Motor neuron (in vitro differentiated cells): ENCODE data around the gene ERCC1. TPM values are rescaled to one million over a fixed set of nuclear protein-coding genes. Genes with fewer than 3 reads are reported as not detected.

Experiments used
- ATAC-seq, 8 experiments: fragments of 200-7000 bp; cut with Tn5 transposase; replicated peaks in 6 of 8; 2 replicates each; pipeline ENCODE4 v1.8.0; 2021; ENCODE audit warnings: mild to moderate bottlenecking in 8 of 8, moderate library complexity in 8 of 8
- H3K27ac ChIP-seq, 2 donors: fragments of 250-450 bp; sonication (Bioruptor Pico); 2 replicates each; pipeline ENCODE4 v1.9.0; 2021; ENCODE audit warnings: antibody characterized with exemption in 2 of 2, mild to moderate bottlenecking in 2 of 2, moderate library complexity in 1 of 2
- H3K4me1 ChIP-seq, 2 donors: fragments of 250-450 bp; sonication (Bioruptor Pico); replicated peaks in 1 of 2; 2 replicates each; pipeline ENCODE4 v1.6.1; 2021; ENCODE audit warnings: antibody characterized with exemption in 2 of 2, mild to moderate bottlenecking in 2 of 2, moderate library complexity in 1 of 2
- H3K4me3 ChIP-seq, 5 donors: fragments of 250-450 bp; sonication (Bioruptor Pico); 2 replicates each; pipeline ENCODE4 v1.9.0; 2021; ENCODE audit warnings: antibody characterized with exemption in 5 of 5, mild to moderate bottlenecking in 5 of 5, moderate library complexity in 4 of 5
- WGBS, 10 experiments: fragments of 450-650 bp; shearing (Covaris generic); methylation state at CpG; one replicate each; pipeline ENCODE4 v1.0.0; 2022; 5-methylcytosine and 5-hydroxymethylcytosine counted together
- in situ Hi-C, 9 experiments: fragments of 400-800 bp; cut with MboI; loops; one replicate each; pipeline ENCODE4 v1.15.0; 2021; ENCODE audit warnings: low sequenced_read_pairs in 9 of 9, low pct_unique_long_range_greater_than_20kb in 2 of 9; ENCODE audit not compliant: unreplicated experiment in 9 of 9
- total RNA-seq, 8 experiments: library from RNA; unstranded; fragments of 300-600 nt; gene quantifications; 2 replicates each; pipeline versions ENCODE4 v1.2.3 to v1.2.4, GENCODE V29; 2022

The ERCC1 gene
- total RNA-seq, 8 experiments from 2014 or later, result 38.4 to 82.0 (median 71.5) TPM

DNA sequence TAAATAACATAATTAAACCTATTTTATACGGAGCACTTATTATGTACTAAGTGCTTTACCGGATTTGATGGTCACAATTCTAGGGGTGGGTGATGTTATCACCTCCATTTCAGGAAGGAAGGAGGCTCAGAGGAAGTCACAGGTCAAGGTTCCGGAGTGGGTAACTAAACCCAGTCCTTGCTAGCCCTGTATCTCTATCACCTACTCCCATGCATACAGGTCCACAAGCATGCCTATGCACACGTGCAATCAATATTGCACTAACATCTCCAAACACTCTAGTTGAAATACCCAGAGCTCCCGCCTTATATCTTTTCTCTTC, 26.3 kb upstream of the ERCC1 start:
- Histone ChIP-seq H3K4me1 (peaks cover 0 to 18% of the 10 kb centered on the region in 2 donors), H3K4me3 (peak overlapping the region; percentile 48 to 72 (median 52)), H3K27ac (peak overlapping the region in 1 of 2 donors; percentile 84)
- 27 to 80% (median 52%) methylated on average over 1 to 5 of the region's 5 CpGs; no CpG with 5 or more reads in 3 of the 10 experiments for WGBS, 10 experiments
- peak in 2 of 8 experiments; percentile 1 to 4 for ATAC-seq
- in situ Hi-C loops, result no loop called here

DNA sequence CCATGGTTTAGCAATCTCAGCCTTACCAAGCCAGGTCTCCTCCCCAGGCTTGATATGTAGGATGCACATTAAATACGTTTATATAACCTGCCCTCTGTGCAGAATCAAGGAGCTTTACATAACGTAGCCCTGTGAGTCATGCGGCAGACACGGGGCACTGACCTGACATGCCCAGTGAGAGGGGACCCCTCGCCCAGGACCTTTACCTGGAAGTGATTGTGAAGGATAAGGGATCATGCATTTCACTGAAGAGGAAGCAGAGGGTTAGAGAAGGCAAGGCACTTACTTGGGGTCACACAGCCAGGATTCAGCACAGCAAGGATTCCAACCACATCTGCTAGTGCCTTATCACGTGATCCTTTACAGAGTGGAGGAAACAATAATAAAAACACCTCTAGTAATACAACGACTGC, 25.2 kb upstream of the ERCC1 start:
- Histone ChIP-seq H3K27ac (no peak overlapping the region), H3K4me3 (no peak overlapping the region), H3K4me1 (peaks cover 6 to 25% of the 10 kb centered on the region in 2 donors)
- WGBS, 10 experiments, result 17 to 90% (median 67%) methylated on average over 1 to 7 of the region's 7 CpGs; no CpG with 5 or more reads in 1 of the 10 experiments
- in situ Hi-C loops, result no loop called here
- ATAC-seq, result no peak

DNA sequence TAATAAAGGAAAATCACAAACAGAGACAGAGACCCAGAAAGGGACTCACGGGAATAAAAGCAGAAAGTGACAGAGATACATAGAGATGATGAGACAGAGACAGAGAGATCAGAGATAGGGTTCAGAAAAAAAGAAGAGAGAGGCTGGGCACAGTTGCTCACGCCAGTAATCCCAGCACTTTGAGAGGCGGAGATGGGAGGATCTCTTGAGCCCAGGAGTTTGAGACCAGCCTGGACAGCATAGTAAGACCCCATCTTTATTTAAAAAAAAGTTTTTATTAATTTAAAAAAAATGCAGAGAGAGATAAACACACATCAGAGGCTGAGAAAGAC, 24.7 kb upstream of the ERCC1 start:
- Histone ChIP-seq H3K27ac (no peak overlapping the region), H3K4me3 (no peak overlapping the region), H3K4me1 (peaks cover 10 to 25% of the 10 kb centered on the region in 2 donors)
- no peak for ATAC-seq
- in situ Hi-C loops, result no loop called here
- WGBS, 10 experiments, result 78 to 100% (median 94%) methylated on average over 1 to 3 of the region's 3 CpGs; no CpG with 5 or more reads in 1 of the 10 experiments

DNA sequence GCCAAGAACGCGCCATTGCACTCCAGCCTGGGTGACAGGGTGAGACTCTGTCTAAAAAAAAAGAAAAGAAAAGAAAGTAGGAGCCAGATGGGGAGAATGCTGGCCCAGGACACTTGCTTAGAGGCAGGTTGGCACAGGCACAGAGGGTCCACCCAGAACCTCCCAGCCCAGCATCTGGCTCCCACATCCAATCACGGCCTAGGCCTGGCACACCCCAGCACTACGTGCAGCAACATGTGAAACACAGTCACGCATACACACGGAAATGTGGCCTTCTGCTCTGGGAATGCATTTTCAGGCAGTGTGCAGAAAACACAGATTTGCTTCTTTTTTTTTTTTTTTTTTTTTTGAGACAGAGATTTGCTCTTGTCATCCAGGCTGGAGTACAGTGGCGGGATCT, 23.2 kb upstream of the ERCC1 start:
- Histone ChIP-seq H3K27ac (peak overlapping the region in 1 of 2 donors; percentile 22), H3K4me1 (peaks cover 10 to 30% of the 10 kb centered on the region in 2 donors), H3K4me3 (no peak overlapping the region)
- ATAC-seq, result peak in 3 of 8 experiments; percentile 2 to 33 (median 8)
- in situ Hi-C loops, result no loop called here
- WGBS, 10 experiments, result 0 to 95% (median 74%) methylated on average over 1 to 6 of the region's 7 CpGs; no CpG with 5 or more reads in 2 of the 10 experiments

DNA sequence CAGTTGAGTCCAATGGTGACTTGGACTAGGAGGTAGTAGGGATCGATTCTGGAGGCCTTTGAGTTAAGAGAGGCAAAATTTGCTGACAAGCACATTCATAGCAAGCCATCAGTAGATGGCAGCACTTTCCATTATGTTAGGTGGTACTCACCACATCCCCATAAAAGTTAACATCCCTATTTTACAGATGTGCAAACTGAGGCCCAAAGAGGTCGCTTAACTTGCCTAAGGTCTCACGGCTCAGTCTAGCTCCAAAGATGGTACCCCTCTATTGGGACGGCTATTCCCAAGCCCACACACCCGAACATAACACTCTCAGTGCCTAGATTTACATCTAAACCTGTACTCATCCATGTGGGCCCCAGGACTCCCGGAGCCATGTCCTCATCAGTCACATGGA, 22.6 kb upstream of the ERCC1 start:
- Histone ChIP-seq H3K4me3 (no peak overlapping the region), H3K27ac (no peak overlapping the region), H3K4me1 (peaks cover 10 to 28% of the 10 kb centered on the region in 2 donors)
- no peak for ATAC-seq
- 80 to 100% (median 92%) methylated on average over 1 to 4 of the region's 6 CpGs; no CpG with 5 or more reads in 5 of the 10 experiments for WGBS, 10 experiments
- in situ Hi-C loops, result no loop called here

DNA sequence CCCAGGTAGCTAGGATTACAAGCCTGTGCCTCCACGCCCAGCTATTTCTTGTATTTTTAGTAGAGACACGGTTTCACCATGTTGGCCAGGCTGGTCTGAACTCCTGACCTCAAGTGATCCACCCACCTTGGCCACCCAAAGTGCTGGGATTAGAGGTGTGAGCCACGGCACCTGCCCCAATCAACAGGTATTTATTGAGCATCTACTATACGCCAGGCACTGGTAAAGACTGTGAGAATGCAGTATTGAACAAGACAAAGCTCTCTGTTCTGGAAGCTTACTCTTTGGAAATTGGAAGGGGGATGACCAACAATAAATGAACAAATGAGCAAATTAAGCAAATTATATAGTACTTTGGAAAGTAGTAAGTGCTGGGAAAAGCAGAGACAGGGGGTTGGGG, 21.4 kb upstream of the ERCC1 start:
- Histone ChIP-seq H3K27ac (no peak overlapping the region), H3K4me3 (no peak overlapping the region), H3K4me1 (peaks cover 12 to 24% of the 10 kb centered on the region in 2 donors)
- no peak for ATAC-seq
- WGBS, 10 experiments, result 70 to 100% (median 89%) methylated on average over 1 to 4 of the region's 4 CpGs; no CpG with 5 or more reads in 1 of the 10 experiments
- in situ Hi-C loops, result no loop called here

DNA sequence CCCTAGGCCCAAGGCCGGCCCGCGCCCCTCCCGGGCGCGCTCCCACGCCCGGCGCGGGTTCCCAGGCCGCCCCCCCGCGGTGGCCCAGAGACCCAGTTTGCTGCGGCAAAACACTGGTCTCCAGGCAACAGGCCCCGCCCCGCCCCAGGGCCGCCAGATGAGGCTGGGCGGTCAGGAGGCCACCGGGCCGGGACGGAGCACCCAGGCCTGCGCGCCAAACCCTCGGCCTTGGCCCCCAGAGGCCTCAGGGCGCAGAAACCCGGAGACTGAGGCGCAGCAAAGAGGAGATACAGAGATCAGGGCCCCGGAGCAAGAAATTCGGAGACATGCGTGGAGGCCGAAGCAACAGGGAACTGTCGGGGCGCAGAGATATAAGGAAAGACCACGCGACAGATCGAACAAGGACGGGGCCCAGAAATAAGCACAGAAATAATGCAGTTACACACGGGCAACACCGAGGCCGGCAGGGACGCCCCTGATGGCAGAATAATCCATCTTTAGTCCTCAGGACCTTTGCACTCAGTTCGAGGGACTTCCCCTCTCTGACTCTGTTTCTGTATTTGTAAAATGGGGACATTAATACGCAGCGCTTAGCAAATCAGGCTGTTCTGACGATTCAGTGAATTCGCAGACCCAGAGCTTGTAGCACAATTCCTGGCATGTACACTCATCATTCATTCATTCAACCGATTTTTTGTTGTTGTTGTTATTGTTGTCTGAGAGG, 20.8 kb upstream of the ERCC1 start:
- peak; percentile 42 to 67 (median 62) for ATAC-seq
- Histone ChIP-seq H3K27ac (peak overlapping the region; percentile 45 to 84), H3K4me3 (peak overlapping the region; percentile 16 to 42 (median 33)), H3K4me1 (peaks cover 13 to 18% of the 10 kb centered on the region in 2 donors)
- 20 to 38% (median 26%) methylated on average over 3 to 23 of the region's 47 CpGs; no CpG with 5 or more reads in 3 of the 10 experiments for WGBS, 10 experiments
- in situ Hi-C loops, result no loop called here

DNA sequence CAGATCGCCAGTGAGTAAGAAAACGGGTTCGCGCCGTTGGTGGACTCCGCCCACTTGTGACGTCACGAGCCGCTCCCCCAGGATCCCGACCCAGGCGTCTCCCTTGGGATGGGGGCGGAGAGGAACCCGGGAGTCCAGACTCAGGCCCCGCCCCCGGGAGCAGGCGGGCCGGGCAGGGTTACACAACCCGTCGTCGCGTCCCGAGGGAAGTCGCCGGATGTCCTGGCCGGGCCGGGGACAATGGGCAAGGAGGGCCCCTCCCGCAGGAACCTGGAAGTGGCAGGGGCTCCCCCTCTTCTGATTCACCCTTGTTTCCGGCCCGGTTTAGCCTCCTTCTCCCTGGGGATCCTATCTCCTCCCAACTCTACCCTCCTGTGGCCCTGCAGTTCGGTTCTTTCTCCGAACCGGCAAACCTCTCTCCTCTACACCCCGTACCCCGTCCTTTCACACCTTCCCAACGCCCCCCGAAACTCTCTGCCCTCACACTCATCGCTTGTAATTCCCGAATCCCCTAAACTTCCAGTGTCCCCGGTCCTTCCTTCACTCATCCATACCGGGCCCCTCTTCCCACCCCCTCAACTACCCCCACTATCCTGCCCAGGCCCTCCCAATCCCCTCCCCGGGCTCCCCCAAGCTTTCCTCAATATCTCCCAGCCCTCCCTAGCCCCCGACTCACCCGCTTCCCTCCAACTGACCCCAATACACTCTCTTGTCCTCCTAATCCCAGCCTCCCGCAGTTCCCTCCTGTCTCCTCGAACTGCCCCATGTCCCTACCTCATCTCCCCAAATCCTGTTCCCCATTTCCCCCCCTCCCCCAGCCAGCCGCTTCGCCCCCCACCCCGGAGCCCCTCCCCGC, 20.0 kb upstream of the ERCC1 start:
- H3K4me1 ChIP-seq, result peaks cover 13 to 18% of the 10 kb centered on the region in 2 donors
- peak overlapping the region; percentile 45 to 84 for H3K27ac ChIP-seq
- whole genome bisulfite sequencing, 10 experiments, result 0 to 4% (median 1%) methylated on average over 3 to 16 of the region's 49 CpGs; no CpG with 5 or more reads in 7 of the 10 experiments
- peak; percentile 47 to 68 (median 65) for ATAC-seq
- peak overlapping the region; percentile 19 to 42 (median 33) for H3K4me3 ChIP-seq
- in situ Hi-C loops, result no loop called here

DNA sequence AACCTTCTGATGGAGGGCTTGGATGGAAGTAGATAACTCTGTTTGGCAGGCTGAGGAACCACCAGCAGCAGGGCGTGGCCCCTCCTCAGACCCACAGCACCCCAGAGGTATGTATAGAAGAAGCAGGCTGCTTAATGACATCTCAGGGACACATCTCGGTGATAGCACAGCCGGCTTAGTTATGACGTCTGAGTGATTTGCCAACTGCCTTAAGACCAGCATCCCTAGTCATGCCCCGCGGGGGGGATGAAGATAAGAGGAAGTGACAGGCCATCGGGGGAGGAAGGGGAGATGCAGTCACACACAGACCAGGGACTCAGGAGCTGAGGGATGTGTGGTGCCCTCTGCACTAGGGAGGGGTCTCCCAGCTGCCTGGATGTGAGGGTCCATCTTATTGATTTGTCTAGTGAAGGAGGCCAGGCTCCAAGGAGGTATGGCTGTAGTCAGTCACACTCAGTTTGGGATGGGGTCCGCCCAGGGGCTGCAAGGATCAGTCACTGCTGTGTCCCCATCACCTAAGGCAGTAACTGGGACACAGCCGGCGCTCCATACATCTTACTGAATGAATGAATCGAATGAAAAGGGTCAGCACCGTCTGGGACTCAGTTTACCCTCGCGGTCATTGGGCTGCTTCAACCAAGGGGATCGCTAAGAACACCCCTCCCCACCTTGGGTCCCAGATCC, 19.2 kb upstream of the ERCC1 start:
- in situ Hi-C loops, result no loop called here
- peaks cover 13 to 18% of the 10 kb centered on the region in 2 donors for H3K4me1 ChIP-seq
- H3K27ac ChIP-seq, result peak overlapping the region in 1 of 2 donors; percentile 17
- peak in 5 of 8 experiments; percentile 0 to 2 (median 1) for ATAC-seq
- WGBS, 10 experiments, result 4 to 100% (median 34%) methylated on average over 1 to 5 of the region's 15 CpGs; no CpG with 5 or more reads in 2 of the 10 experiments
- H3K4me3 ChIP-seq, result peak overlapping the region; percentile 19 to 42 (median 33)

DNA sequence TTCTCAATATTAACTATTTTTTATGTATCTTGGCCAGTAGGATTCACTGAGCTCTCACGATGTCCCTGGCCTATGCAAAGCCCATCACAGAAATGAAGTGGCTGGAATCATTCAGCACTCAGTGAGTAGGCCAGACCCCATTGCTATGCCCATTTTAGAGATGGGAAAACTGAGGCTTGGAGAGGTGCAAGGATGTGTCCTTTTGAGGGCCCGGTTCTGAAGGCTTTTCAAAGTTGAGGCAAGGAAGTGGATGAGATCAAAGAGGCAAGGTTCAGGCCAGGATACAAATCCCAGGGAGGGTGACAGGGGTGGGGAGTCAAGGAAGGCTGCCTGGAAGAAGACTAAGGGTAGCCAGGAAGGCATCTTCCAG, 18.7 kb upstream of the ERCC1 start:
- no peak for ATAC-seq
- no peak overlapping the region for H3K27ac ChIP-seq
- in situ Hi-C loops, result no loop called here
- 60 to 100% (median 83%) methylated on average over 1 to 2 of the region's 2 CpGs; no CpG with 5 or more reads in 3 of the 10 experiments for WGBS, 10 experiments
- no peak overlapping the region for H3K4me3 ChIP-seq
- peaks cover 13 to 18% of the 10 kb centered on the region in 2 donors for H3K4me1 ChIP-seq

DNA sequence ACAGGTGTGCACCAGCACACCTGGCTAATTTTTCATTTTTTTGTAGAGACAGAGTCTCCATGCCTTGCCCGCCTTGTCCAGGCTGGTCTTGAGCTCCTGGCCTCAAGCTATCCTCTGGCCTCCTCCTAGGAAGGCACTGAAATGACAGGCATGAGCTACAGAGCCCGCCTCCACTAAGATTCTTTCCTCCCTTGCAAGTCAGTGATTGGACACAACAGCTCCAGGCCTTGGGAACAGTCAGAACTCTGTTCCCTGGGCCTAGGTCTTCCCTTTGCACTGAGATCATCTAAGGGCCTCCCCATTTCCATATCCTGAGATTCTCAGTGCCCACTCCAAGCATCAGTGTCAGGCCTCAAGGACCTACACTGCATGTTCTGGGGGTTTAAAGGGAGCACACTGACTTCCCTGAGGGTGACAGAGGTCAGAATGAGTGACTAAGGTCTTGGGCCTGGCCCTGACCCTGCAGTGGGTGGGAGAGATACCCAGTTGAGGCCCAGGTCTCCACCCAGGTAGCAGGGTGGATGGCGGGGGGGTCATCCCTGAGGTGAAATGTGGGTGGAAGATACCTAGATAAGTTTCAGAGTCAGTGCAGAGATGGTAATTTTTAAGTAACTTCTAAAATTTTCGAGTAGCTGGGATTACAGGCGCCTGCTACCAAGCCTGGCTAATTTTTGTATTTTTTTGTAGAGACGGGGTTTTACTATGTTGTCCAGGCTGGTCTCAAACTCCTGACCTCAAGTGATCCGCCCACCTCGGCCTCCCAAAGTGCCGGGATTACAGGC, 17.3 kb upstream of the ERCC1 start:
- H3K4me3 ChIP-seq, result no peak overlapping the region
- ATAC-seq, result no peak
- 88 to 100% (median 94%) methylated on average over 1 to 7 of the region's 9 CpGs; no CpG with 5 or more reads in 2 of the 10 experiments for WGBS, 10 experiments
- H3K27ac ChIP-seq, result no peak overlapping the region
- in situ Hi-C loops, result no loop called here
- peaks cover 13 to 18% of the 10 kb centered on the region in 2 donors for H3K4me1 ChIP-seq

DNA sequence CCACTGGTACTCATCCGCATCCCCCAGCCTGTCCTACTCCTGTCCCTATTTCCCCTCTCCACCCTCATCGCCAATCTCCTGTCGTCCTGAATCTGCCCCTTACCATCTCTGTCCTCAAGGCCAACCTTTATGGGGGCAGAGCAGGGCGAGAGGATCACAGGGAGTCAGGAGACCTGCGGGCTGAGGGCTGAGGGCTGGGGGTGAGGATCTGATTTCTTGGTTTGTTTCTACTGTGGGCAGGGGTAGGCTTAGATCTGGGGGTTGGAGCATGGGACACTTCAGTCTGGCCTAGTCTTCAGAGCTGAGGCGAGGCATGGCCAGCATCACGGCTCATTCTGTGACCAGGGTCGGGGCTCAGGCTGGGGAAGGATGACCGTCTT, 16.5 kb upstream of the ERCC1 start:
- peaks cover 13 to 18% of the 10 kb centered on the region in 2 donors for H3K4me1 ChIP-seq
- ATAC-seq, result no peak
- H3K27ac ChIP-seq, result peak overlapping the region in 1 of 2 donors; percentile 62
- WGBS, 10 experiments, result 17 to 100% (median 91%) methylated on average over 1 to 4 of the region's 9 CpGs; no CpG with 5 or more reads in 7 of the 10 experiments
- H3K4me3 ChIP-seq, result peak overlapping the region in 4 of 5 donors; percentile 42 to 97 (median 51)
- in situ Hi-C loops, result no loop called here
